Vagina (tissue), 2 donors: ENCODE data around the gene CTNND2. TPM values are rescaled to one million over a fixed set of nuclear protein-coding genes. Genes with fewer than 3 reads are reported as not detected.

Experiments
- DNase-seq, 2 donors: peaks; one replicate each; pipeline ENCODE4 v3.0.0-alpha.2; 2017; ENCODE audit errors: extremely low spot score in 2 of 2
- H3K27ac ChIP-seq: fragments of 200-600 bp; sonication (generic); one replicate; pipeline ENCODE4 v1.5.1; 2019
- H3K27me3 ChIP-seq: fragments of 200-600 bp; sonication (generic); one replicate; pipeline ENCODE4 v1.5.1; 2019
- H3K36me3 ChIP-seq, 2 donors: fragments of 200-600 bp; sonication (generic); one replicate each; pipeline ENCODE4 v1.5.1; 2017 to 2019
- H3K4me1 ChIP-seq: fragments of 200-600 bp; sonication (generic); one replicate; pipeline ENCODE4 v1.5.1; 2019
- H3K4me3 ChIP-seq, 2 donors: fragments of 200-600 bp; sonication (generic); 1 replicate in 1 of 2; 2 replicates in 1 of 2; pipeline ENCODE4 v1.5.1; 2016 to 2019
- H3K9me3 ChIP-seq: fragments of 200-600 bp; sonication (generic); one replicate; pipeline ENCODE4 v1.5.1; 2019
- POLR2A ChIP-seq, 2 donors: fragments of 450-650 bp; IDR thresholded peaks; one replicate each; pipeline ENCODE4 v1.6.1; 2017; ENCODE audit warnings: antibody characterized with exemption in 2 of 2, mild to moderate bottlenecking in 2 of 2, moderate library complexity in 2 of 2
- POLR2AphosphoS5 ChIP-seq, 2 donors: sonication (generic); formaldehyde crosslinking; IDR thresholded peaks; one replicate each; pipeline ENCODE4 v1.9.0; 2017; ENCODE audit warnings: antibody characterized with exemption in 2 of 2, mild to moderate bottlenecking in 2 of 2, low read depth in 1 of 2; ENCODE audit not compliant: insufficient read depth in 1 of 2
- intact Hi-C: fragments of 100-400 bp; cut with DNase I; formaldehyde crosslinking; loops from one replicate; pipeline ENCODE4 v1.15.1; 2023
- total RNA-seq: library from RNA; depleted of rRNA; stranded (reverse); fragments of >200 nt; gene quantifications from one replicate; pipeline ENCODE4 v1.2.3, GENCODE V29; 2016
- TF ChIP-seq, protein P1 (sequence below), 3 experiments: fragments of 450-650 bp in 2 of 3; fragments of 200-600 bp in 1 of 3; sonication (generic) in 1 of 3; IDR thresholded peaks; one replicate each; pipeline ENCODE4 v1.5.1; 2017 to 2019; ENCODE audit warnings: antibody characterized with exemption in 3 of 3, mild to moderate bottlenecking in 2 of 3, moderate library complexity in 2 of 3

Gene CTNND2
- total RNA-seq, 1 donor from 2014 or later: 1.7 TPM

GRCh38 chr5:10988622-10989021, 915.6 kb downstream of the CTNND2 start:
- no peaks in the 10 kb centered on the region for H3K36me3 ChIP-seq
- intact Hi-C loops: no loop called here
- H3K27me3 ChIP-seq: no peaks in the 10 kb centered on the region
- DNase-seq: no peak
- no peaks in the 10 kb centered on the region for H3K9me3 ChIP-seq
- H3K4me1 ChIP-seq: no peaks in the 10 kb centered on the region
- TF ChIP-seq, protein P1, sequence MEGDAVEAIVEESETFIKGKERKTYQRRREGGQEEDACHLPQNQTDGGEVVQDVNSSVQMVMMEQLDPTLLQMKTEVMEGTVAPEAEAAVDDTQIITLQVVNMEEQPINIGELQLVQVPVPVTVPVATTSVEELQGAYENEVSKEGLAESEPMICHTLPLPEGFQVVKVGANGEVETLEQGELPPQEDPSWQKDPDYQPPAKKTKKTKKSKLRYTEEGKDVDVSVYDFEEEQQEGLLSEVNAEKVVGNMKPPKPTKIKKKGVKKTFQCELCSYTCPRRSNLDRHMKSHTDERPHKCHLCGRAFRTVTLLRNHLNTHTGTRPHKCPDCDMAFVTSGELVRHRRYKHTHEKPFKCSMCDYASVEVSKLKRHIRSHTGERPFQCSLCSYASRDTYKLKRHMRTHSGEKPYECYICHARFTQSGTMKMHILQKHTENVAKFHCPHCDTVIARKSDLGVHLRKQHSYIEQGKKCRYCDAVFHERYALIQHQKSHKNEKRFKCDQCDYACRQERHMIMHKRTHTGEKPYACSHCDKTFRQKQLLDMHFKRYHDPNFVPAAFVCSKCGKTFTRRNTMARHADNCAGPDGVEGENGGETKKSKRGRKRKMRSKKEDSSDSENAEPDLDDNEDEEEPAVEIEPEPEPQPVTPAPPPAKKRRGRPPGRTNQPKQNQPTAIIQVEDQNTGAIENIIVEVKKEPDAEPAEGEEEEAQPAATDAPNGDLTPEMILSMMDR (IDR thresholded peaks at IDR 0.05): no peak
- TF ChIP-seq POLR2AphosphoS5 (IDR thresholded peaks at IDR 0.05; ENCODE audit: insufficient read depth in 1 of 2, low read depth in 1 of 2) (no peak), POLR2A (IDR thresholded peaks at IDR 0.05) (no peak)
- H3K27ac ChIP-seq: no peak overlapping the region
- no peak overlapping the region for H3K4me3 ChIP-seq

DNA sequence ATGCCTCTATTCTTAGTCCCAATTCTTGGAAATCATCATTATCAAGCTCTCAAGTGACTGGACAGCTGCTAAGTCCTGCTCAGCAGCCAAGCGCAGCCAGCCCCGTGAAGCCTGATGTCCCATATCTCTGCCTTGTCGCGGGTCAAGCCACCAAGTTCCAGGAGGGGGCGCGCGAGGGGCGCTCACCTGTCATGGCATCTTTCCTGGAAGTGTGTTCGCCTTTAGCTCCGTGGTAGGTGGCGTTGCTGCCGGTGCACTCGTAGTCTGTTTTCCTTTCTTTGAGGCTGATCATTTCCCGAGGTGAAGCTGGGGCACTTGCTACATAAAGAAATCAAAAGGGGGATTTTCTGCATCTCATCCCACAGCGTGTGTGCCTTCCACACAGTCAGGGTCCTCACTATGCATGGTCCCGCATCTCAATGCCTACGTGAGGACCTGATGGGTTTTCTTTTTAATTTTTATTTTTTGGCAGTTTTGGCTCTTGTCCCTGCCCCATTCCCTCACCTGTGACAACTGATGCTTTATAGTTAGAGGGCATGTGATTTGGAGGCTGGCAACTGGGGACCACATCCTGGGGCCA, 916.2 kb downstream of the CTNND2 start:
- intact Hi-C loops: no loop called here
- TF ChIP-seq POLR2AphosphoS5 (IDR thresholded peaks at IDR 0.05; ENCODE audit: insufficient read depth in 1 of 2, low read depth in 1 of 2): no peak
- TF ChIP-seq, protein P1 (IDR thresholded peaks at IDR 0.05): peak in 1 of 3 experiments; percentile 18
- no peak for TF ChIP-seq POLR2A (IDR thresholded peaks at IDR 0.05)
- H3K4me1 ChIP-seq: no peaks in the 10 kb centered on the region
- H3K4me3 ChIP-seq: no peak overlapping the region
- no peaks in the 10 kb centered on the region for H3K36me3 ChIP-seq
- no peak for DNase-seq
- no peak overlapping the region for H3K27ac ChIP-seq
- no peaks in the 10 kb centered on the region for H3K9me3 ChIP-seq
- no peaks in the 10 kb centered on the region for H3K27me3 ChIP-seq

GRCh38 chr5:10987276-10987924, 916.8 kb downstream of the CTNND2 start:
- no peaks in the 10 kb centered on the region for H3K27me3 ChIP-seq
- DNase-seq: no peak
- intact Hi-C loops: no loop called here
- H3K4me3 ChIP-seq: no peak overlapping the region
- TF ChIP-seq POLR2A (IDR thresholded peaks at IDR 0.05) (no peak), POLR2AphosphoS5 (IDR thresholded peaks at IDR 0.05; ENCODE audit: insufficient read depth in 1 of 2, low read depth in 1 of 2) (no peak)
- TF ChIP-seq, protein P1 (IDR thresholded peaks at IDR 0.05): no peak
- H3K36me3 ChIP-seq: no peaks in the 10 kb centered on the region
- H3K4me1 ChIP-seq: no peaks in the 10 kb centered on the region
- no peaks in the 10 kb centered on the region for H3K9me3 ChIP-seq
- no peak overlapping the region for H3K27ac ChIP-seq

- no peaks in the 10 kb centered on the region for H3K9me3 ChIP-seq
- H3K4me1 ChIP-seq: no peaks in the 10 kb centered on the region
- H3K27ac ChIP-seq: no peak overlapping the region
- H3K27me3 ChIP-seq: no peaks in the 10 kb centered on the region
- DNase-seq: no peak
- intact Hi-C loops: no loop called here
- no peak overlapping the region for H3K4me3 ChIP-seq
- TF ChIP-seq POLR2A (IDR thresholded peaks at IDR 0.05) (no peak), POLR2AphosphoS5 (IDR thresholded peaks at IDR 0.05; ENCODE audit: insufficient read depth in 1 of 2, low read depth in 1 of 2) (no peak)
- TF ChIP-seq, protein P1 (IDR thresholded peaks at IDR 0.05): no peak
- no peaks in the 10 kb centered on the region for H3K36me3 ChIP-seq
Observed at GRCh38 chr5:10985721-10986110, 918.5 kb downstream of the CTNND2 start.

GRCh38 chr5:10985091-10985720, 919.0 kb downstream of the CTNND2 start:
- H3K36me3 ChIP-seq: no peaks in the 10 kb centered on the region
- no peak for DNase-seq
- intact Hi-C loops: no loop called here
- no peaks in the 10 kb centered on the region for H3K27me3 ChIP-seq
- no peak overlapping the region for H3K27ac ChIP-seq
- H3K4me1 ChIP-seq: no peaks in the 10 kb centered on the region
- H3K9me3 ChIP-seq: no peaks in the 10 kb centered on the region
- TF ChIP-seq, protein P1 (IDR thresholded peaks at IDR 0.05): no peak
- TF ChIP-seq POLR2A (IDR thresholded peaks at IDR 0.05) (no peak), POLR2AphosphoS5 (IDR thresholded peaks at IDR 0.05; ENCODE audit: insufficient read depth in 1 of 2, low read depth in 1 of 2) (no peak)
- H3K4me3 ChIP-seq: no peak overlapping the region
